Measurements from ENCODE around the gene RAPGEF6.
"Not testable (repeated sequence)": the region's sequence is repeated elsewhere in the genome, so short reads cannot be mapped to it uniquely, and the experiment has no call there.

The RAPGEF6 gene

GRCh38 chr5:131505237-131505908, 129.7 kb downstream of the RAPGEF6 start:
- TF ChIP-seq CTCF (conservative IDR thresholded peaks at IDR 0.05; ENCODE audit: low read depth, low read length): no peak
- no peak for DNase-seq (ENCODE audit: low read depth)
- no peak overlapping the region for H3K4me3 ChIP-seq (ENCODE audit: low read depth, low read length)

- TF ChIP-seq CTCF (conservative IDR thresholded peaks at IDR 0.05; ENCODE audit: low read depth, low read length): no peak
- DNase-seq (ENCODE audit: low read depth): no peak
- H3K4me3 ChIP-seq (ENCODE audit: low read depth, low read length): no peak overlapping the region
Measured at GRCh38 chr5:131496400-131496713, 138.7 kb downstream of the RAPGEF6 start.

GRCh38 chr5:131495536-131496399, 139.3 kb downstream of the RAPGEF6 start:
- no peak overlapping the region for H3K4me3 ChIP-seq (ENCODE audit: low read depth, low read length)
- no peak for TF ChIP-seq CTCF (conservative IDR thresholded peaks at IDR 0.05; ENCODE audit: low read depth, low read length)
- no peak for DNase-seq (ENCODE audit: low read depth)

GRCh38 chr5:131491749-131492148, 143.3 kb downstream of the RAPGEF6 start:
- peak; percentile 31 for DNase-seq (ENCODE audit: low read depth)
- TF ChIP-seq CTCF (conservative IDR thresholded peaks at IDR 0.05; ENCODE audit: low read depth, low read length): no peak
- no peak overlapping the region for H3K4me3 ChIP-seq (ENCODE audit: low read depth, low read length)

- H3K4me3 ChIP-seq (ENCODE audit: low read depth, low read length): no peak overlapping the region
- TF ChIP-seq CTCF (conservative IDR thresholded peaks at IDR 0.05; ENCODE audit: low read depth, low read length): no peak
- DNase-seq (ENCODE audit: low read depth): peak; percentile 8
Measured at GRCh38 chr5:131488463-131488862, 146.6 kb downstream of the RAPGEF6 start.

GRCh38 chr5:131487371-131487770, 147.7 kb downstream of the RAPGEF6 start:
- DNase-seq (ENCODE audit: low read depth): not testable (repeated sequence)

GRCh38 chr5:131482617-131483016, 152.4 kb downstream of the RAPGEF6 start:
- H3K4me3 ChIP-seq (ENCODE audit: low read depth, low read length): no peak overlapping the region
- TF ChIP-seq CTCF (conservative IDR thresholded peaks at IDR 0.05; ENCODE audit: low read depth, low read length): no peak
- DNase-seq (ENCODE audit: low read depth): no peak

More at GRCh38 chr5:131487371-131487770, 147.7 kb downstream of the RAPGEF6 start:
- H3K4me3 ChIP-seq (ENCODE audit: low read depth, low read length): not testable (repeated sequence)
